Right lobe of liver (tissue), 4 donors: ENCODE measurements around the gene ZNF561.

Experiments used
- CTCF ChIP-seq, 4 donors: fragments of 200-600 bp in 3 of 4; fragments of 450-650 bp in 1 of 4; IDR thresholded peaks; one replicate each; pipeline versions ENCODE4 v1.5.1 to v1.8.0; 2016 to 2022; ENCODE audit warnings: antibody characterized with exemption in 4 of 4, mild to moderate bottlenecking in 2 of 4
- POLR2A ChIP-seq: fragments of 450-650 bp; IDR thresholded peaks from one replicate; pipeline ENCODE4 v1.6.1; 2017; ENCODE audit warnings: antibody characterized with exemption, mild to moderate bottlenecking
- donor health status: DM: no; HTN: no; CAD: no.
- donor health status: DM: no; HTN: no; CAD: no.
- donor health status: DM: no; HTN: yes; CAD: no.

- TF ChIP-seq POLR2A: no peak
- no peak for TF ChIP-seq CTCF (IDR thresholded peaks at IDR 0.05)
Measured at GRCh38 chr19:9640956-9641355, 19.9 kb upstream of the ZNF561 start.
